GM12892 (cell line): Measurements from ENCODE around the gene ECPAS. TPM values are rescaled to one million over a fixed set of nuclear protein-coding genes. Genes with fewer than 3 reads are reported as not detected.
"Not testable (repeated sequence)": the region's sequence is repeated elsewhere in the genome, so short reads cannot be mapped to it uniquely, and the experiment has no call there.

ENCODE experiments used
- DNase-seq: peaks from one replicate; pipeline ENCODE4 v3.0.0; 2011; ENCODE audit not compliant: insufficient read length
- FAIRE-seq: peaks from 2 replicates; lab custom pipeline; 2011; peaks lifted over from hg19 to GRCh38; lab: Jason Lieb, UNC
- POLR2A ChIP-seq: IDR thresholded peaks from 2 replicates; pipeline ENCODE4 v1.6.1; 2011; ENCODE audit warnings: low read depth, low read length, control low read depth
- POLR2AphosphoS5 ChIP-seq: IDR thresholded peaks from 2 replicates; pipeline ENCODE4 v1.6.1; 2011; ENCODE audit warnings: low read depth, low read length, control low read depth
- TAF1 ChIP-seq: IDR thresholded peaks from 2 replicates; pipeline ENCODE4 v1.6.1; 2011; ENCODE audit warnings: low read depth, mild to moderate bottlenecking, control low read depth, low read length, borderline replicate concordance
- polyA plus RNA-seq: library from polyadenylated mRNA; unstranded; fragments of >200 nt; gene quantifications from one replicate; pipeline ENCODE4 v1.2.1, GENCODE V29; 2012; ENCODE audit warnings: missing spikeins, inconsistent platforms; ENCODE audit not compliant: missing spikeins

Gene ECPAS
- polyA plus RNA-seq: 45.4 TPM

- DNase-seq (peak; percentile 80), FAIRE-seq (peak; percentile 89)
- TF ChIP-seq TAF1 (no peak), POLR2AphosphoS5 (peak; percentile 41; the same call in 1 of the 2 replicates), POLR2A (peak; percentile 71)
Measured at GRCh38 chr9:111483858-111484571, at the start of gene ECPAS. Gene ECPAS, minus strand, starts transcription at chr9:111484383. Its CDS starts 11,465 bp downstream, at chr9:111472918.

- DNase-seq: no peak
- FAIRE-seq: no peak
- TF ChIP-seq TAF1: no peak
- no peak for TF ChIP-seq POLR2AphosphoS5
- TF ChIP-seq POLR2A: no peak
Measured at GRCh38 chr9:111533099-111533790, 49.1 kb upstream of the ECPAS start.

GRCh38 chr9:111531716-111532115, 47.5 kb upstream of the ECPAS start:
- DNase-seq: no peak
- FAIRE-seq: no peak
- no peak for TF ChIP-seq POLR2A

- no peak for DNase-seq
- FAIRE-seq: no peak
- TF ChIP-seq TAF1 (no peak), POLR2AphosphoS5 (no peak), POLR2A (no peak)
Measured at GRCh38 chr9:111529787-111530186, 45.6 kb upstream of the ECPAS start.

- no peak for TF ChIP-seq TAF1
- TF ChIP-seq POLR2A: no peak
- TF ChIP-seq POLR2AphosphoS5: no peak
- FAIRE-seq: no peak
- DNase-seq: no peak
Measured at GRCh38 chr9:111527347-111527746, 43.2 kb upstream of the ECPAS start.

- TF ChIP-seq POLR2A (no peak), TAF1 (no peak), POLR2AphosphoS5 (no peak)
- peak; percentile 64 for FAIRE-seq
- peak; percentile 42 for DNase-seq
Measured at GRCh38 chr9:111525056-111525977, 41.1 kb upstream of the ECPAS start, which contains the start of gene ZNF483. Gene ZNF483, plus strand, starts transcription at chr9:111525179. Its CDS starts 2,217 bp downstream, at chr9:111527396.

- no peak for DNase-seq
- FAIRE-seq: no peak
- no peak for TF ChIP-seq TAF1
- no peak for TF ChIP-seq POLR2A
- TF ChIP-seq POLR2AphosphoS5: no peak
Measured at GRCh38 chr9:111524731-111525055, 40.5 kb upstream of the ECPAS start.

GRCh38 chr9:111516061-111516465, 31.9 kb upstream of the ECPAS start:
- DNase-seq (no peak), FAIRE-seq (no peak)
- no peak for TF ChIP-seq POLR2A
- TF ChIP-seq TAF1: no peak
- TF ChIP-seq POLR2AphosphoS5: no peak

GRCh38 chr9:111514967-111515366, 30.8 kb upstream of the ECPAS start:
- DNase-seq (no peak), FAIRE-seq (no peak)
- TF ChIP-seq TAF1 (no peak), POLR2AphosphoS5 (no peak), POLR2A (no peak)

GRCh38 chr9:111511581-111511980, 27.4 kb upstream of the ECPAS start:
- not testable (repeated sequence) for DNase-seq, FAIRE-seq

GRCh38 chr9:111502506-111502905, 18.3 kb upstream of the ECPAS start:
- TF ChIP-seq TAF1: no peak
- TF ChIP-seq POLR2AphosphoS5: no peak
- no peak for TF ChIP-seq POLR2A
- FAIRE-seq: no peak
- DNase-seq: no peak

- TF ChIP-seq POLR2AphosphoS5 (no peak), TAF1 (no peak), POLR2A (no peak)
- FAIRE-seq (no peak), DNase-seq (no peak)
Measured at GRCh38 chr9:111501648-111502047, 17.5 kb upstream of the ECPAS start.
